GM12891 (cell line): ENCODE measurements around the gene GPR173.

Source experiments
- POLR2A ChIP-seq: IDR thresholded peaks from 2 replicates; pipeline ENCODE4 v1.6.1; 2011; ENCODE audit warnings: low read depth, low read length, control low read depth
- POLR2AphosphoS5 ChIP-seq: IDR thresholded peaks from 2 replicates; pipeline ENCODE4 v1.6.1; 2011; ENCODE audit warnings: low read depth, low read length, control low read depth
- SPI1 ChIP-seq: IDR thresholded peaks from 2 replicates; pipeline ENCODE4 v1.6.1; 2011; ENCODE audit warnings: low read depth, low read length, control low read depth

DNA sequence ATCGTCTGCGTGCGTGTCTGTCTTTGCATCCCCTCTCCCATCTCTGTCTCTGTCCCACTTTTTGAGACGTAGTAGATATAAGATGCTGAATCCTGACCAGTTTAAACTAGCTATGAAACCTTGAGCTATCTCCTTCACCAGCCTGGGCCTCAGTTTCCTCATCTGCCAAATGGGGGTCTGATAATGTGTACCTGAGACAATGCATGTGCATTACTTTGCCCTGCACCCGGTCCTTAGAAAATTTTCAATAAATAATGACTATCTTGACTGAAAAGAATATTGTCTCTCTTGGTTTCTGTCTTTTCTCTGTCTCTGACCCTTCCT is 46.0 kb downstream of the GPR173 start:
- TF ChIP-seq POLR2AphosphoS5: no peak
- TF ChIP-seq POLR2A: no peak
- no peak for TF ChIP-seq SPI1
